ENCODE data around the gene GPX4. TPM values are rescaled to one million over a fixed set of nuclear protein-coding genes. Genes with fewer than 3 reads are reported as not detected.

The GPX4 gene
- total and polyA plus RNA-seq, 2 donors (not counting 1 experiment from before 2014, with no cell fraction given): 213 to 317 TPM

DNA sequence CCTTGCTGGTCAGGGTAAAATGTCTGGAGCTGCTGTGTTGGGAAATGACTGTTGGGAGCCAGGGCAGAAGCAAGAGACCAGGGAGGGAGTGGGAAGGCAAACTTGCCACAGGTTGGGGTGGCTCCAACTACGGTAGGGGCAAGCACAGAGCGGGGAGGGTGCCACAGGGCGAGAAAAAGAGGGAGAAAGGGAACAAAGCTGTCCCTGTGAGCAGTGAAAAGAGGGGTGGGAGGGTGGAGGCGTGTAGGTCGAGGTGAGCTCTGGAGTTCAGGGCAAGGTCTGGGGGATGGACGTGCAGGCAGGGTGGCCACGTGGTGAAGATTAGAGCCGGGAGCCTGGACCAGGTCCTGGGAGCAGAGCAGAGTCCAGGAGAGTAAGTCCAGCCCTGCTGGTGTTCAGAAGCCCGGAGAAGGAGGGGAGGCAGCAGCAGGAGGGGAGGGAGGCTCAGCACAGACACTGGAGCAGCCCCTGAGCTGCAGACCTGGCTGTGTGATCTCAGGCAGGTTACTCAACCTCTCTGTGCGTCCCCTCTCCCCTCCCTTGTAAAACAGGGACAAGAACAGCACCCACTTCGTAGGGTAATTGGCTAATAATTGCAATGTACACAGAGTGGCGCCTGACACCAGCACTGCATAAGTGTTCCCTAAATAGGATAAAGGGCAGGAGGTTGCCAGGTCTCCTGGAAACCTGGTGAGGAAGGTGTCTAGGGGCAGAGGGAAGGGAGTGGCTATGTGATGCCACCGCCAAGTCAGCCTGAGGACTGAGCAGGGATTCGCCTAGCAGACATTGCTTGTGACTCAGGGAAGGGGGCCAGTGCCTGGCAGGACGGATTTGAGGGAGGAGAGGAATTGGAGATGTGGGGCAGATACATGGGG, 5.4 kb upstream of the GPX4 start:
- TF ChIP-seq EZH2 (IDR thresholded peaks at IDR 0.05; ENCODE audit: borderline replicate concordance, insufficient read depth, low read depth, low read length, poor library complexity, severe bottlenecking): no peak
- TF ChIP-seq, protein P1, sequence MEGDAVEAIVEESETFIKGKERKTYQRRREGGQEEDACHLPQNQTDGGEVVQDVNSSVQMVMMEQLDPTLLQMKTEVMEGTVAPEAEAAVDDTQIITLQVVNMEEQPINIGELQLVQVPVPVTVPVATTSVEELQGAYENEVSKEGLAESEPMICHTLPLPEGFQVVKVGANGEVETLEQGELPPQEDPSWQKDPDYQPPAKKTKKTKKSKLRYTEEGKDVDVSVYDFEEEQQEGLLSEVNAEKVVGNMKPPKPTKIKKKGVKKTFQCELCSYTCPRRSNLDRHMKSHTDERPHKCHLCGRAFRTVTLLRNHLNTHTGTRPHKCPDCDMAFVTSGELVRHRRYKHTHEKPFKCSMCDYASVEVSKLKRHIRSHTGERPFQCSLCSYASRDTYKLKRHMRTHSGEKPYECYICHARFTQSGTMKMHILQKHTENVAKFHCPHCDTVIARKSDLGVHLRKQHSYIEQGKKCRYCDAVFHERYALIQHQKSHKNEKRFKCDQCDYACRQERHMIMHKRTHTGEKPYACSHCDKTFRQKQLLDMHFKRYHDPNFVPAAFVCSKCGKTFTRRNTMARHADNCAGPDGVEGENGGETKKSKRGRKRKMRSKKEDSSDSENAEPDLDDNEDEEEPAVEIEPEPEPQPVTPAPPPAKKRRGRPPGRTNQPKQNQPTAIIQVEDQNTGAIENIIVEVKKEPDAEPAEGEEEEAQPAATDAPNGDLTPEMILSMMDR (IDR thresholded peaks at IDR 0.05): no peak
- Mint-ChIP-seq H3K4me1 (peaks cover 49% of the 10 kb centered on the region), H3K9me3 (ENCODE audit: insufficient read depth) (no peaks in the 10 kb centered on the region), H3K27me3 (no peaks in the 10 kb centered on the region), H3K27ac (peak overlapping the region; percentile 7), H3K4me3 (no peak overlapping the region)
- Histone ChIP-seq H3K36me3 (replicated peaks in 1 of 2; ENCODE audit: control extremely low read depth in 1 of 2, control insufficient read depth in 1 of 2, extremely low read depth in 1 of 2, insufficient read depth in 2 of 2, low read length in 1 of 2) (no peaks in the 10 kb centered on the region), H2AFZ (ENCODE audit: insufficient read depth, low read depth, low read length, poor library complexity, severe bottlenecking) (no peak overlapping the region), H3K79me2 (ENCODE audit: control insufficient read depth, insufficient read depth, low read length) (peaks cover 30% of the 10 kb centered on the region), H3K9me3 (ENCODE audit: control extremely low read depth in 1 of 3, control insufficient read depth in 2 of 3, insufficient read depth in 1 of 3, low read length in 2 of 3) (no peaks in the 10 kb centered on the region), H4K20me1 (ENCODE audit: control insufficient read depth, insufficient read depth, low read length, poor library complexity, severe bottlenecking) (peaks cover 18% of the 10 kb centered on the region), H3K27me3 (replicated peaks in 1 of 4; ENCODE audit: control extremely low read depth in 1 of 4, control insufficient read depth in 3 of 4, insufficient read depth in 4 of 4, low read length in 3 of 4) (no peaks in the 10 kb centered on the region), H3K4me2 (replicated peaks; ENCODE audit: low read depth, low read length, poor library complexity, severe bottlenecking) (no peak overlapping the region), H3K9ac (ENCODE audit: low read length) (no peak overlapping the region), H3K4me1 (ENCODE audit: control insufficient read depth in 2 of 2, insufficient read depth in 2 of 2, low read length in 2 of 2) (peaks cover 40 to 50% of the 10 kb centered on the region in 2 donors), H3K4me3 (ENCODE audit: control extremely low read depth in 1 of 5, extremely low read depth in 1 of 5, insufficient read depth in 1 of 5, low read depth in 2 of 5, low read length in 4 of 5) (no peak overlapping the region), H3K27ac (ENCODE audit: low read length in 2 of 2) (no peak overlapping the region)
- CTCF ChIA-PET: no interaction called here
- WGBS (ENCODE audit: insufficient coverage): 93% methylated on average over 14 of the region's 15 CpGs
- DNase-seq (no peak), ATAC-seq (ENCODE audit: low read depth) (no peak)
- POLR2A ChIA-PET: interaction anchor here (0.5 to 0.9 kb wide), 4 partner anchors 26 to 109 kb away, joined by 3 to 6 read pairs (median 4); partner anchors contain the start of gene ARHGAP45
- intact Hi-C loops (cut with micrococcal nuclease): no loop called here

DNA sequence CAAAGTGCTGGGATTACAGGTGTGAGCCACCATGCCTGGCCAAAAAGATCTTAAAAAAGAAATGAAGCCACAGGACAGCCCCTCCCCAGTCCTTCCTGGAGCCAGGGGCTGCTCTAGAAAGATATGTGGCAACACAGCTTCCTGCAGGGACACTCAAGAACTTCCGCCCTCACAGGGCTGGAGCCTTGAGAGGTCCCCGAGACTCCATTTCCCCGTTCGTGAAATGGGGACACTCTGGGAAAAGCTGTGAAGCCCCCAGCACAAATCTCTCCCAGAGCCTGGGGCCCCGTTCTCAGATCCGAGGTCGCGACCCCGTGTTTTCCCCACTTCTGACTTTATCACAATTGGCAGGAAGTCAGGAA, 2.5 kb upstream of the GPX4 start:
- Mint-ChIP-seq H3K27me3 (no peaks in the 10 kb centered on the region), H3K4me3 (peak overlapping the region; percentile 56), H3K9me3 (ENCODE audit: insufficient read depth) (no peaks in the 10 kb centered on the region), H3K27ac (peak overlapping the region; percentile 75), H3K4me1 (peaks cover 37% of the 10 kb centered on the region)
- Histone ChIP-seq H3K79me2 (ENCODE audit: control insufficient read depth, insufficient read depth, low read length) (peaks cover 11% of the 10 kb centered on the region), H3K9me3 (ENCODE audit: control extremely low read depth in 1 of 3, control insufficient read depth in 2 of 3, insufficient read depth in 1 of 3, low read length in 2 of 3) (no peaks in the 10 kb centered on the region), H3K27ac (ENCODE audit: low read length in 2 of 2) (peak overlapping the region; percentile 2 to 100), H3K9ac (ENCODE audit: low read length) (peak overlapping the region; percentile 22), H3K27me3 (replicated peaks in 1 of 4; ENCODE audit: control extremely low read depth in 1 of 4, control insufficient read depth in 3 of 4, insufficient read depth in 4 of 4, low read length in 3 of 4) (no peaks in the 10 kb centered on the region), H3K36me3 (replicated peaks in 1 of 2; ENCODE audit: control extremely low read depth in 1 of 2, control insufficient read depth in 1 of 2, extremely low read depth in 1 of 2, insufficient read depth in 2 of 2, low read length in 1 of 2) (peaks cover 0 to 4% of the 10 kb centered on the region in 2 experiments), H3K4me3 (ENCODE audit: control extremely low read depth in 1 of 5, extremely low read depth in 1 of 5, insufficient read depth in 1 of 5, low read depth in 2 of 5, low read length in 4 of 5) (peak overlapping the region in 3 of 5 experiments; percentile 0 to 23 (median 11)), H3K4me2 (replicated peaks; ENCODE audit: low read depth, low read length, poor library complexity, severe bottlenecking) (peak overlapping the region; percentile 58), H4K20me1 (ENCODE audit: control insufficient read depth, insufficient read depth, low read length, poor library complexity, severe bottlenecking) (peaks cover 16% of the 10 kb centered on the region), H3K4me1 (ENCODE audit: control insufficient read depth in 2 of 2, insufficient read depth in 2 of 2, low read length in 2 of 2) (peaks cover 26 to 42% of the 10 kb centered on the region in 2 donors), H2AFZ (ENCODE audit: insufficient read depth, low read depth, low read length, poor library complexity, severe bottlenecking) (peak overlapping the region; percentile 62)
- intact Hi-C loops (cut with micrococcal nuclease): loop anchor here (5.0 kb wide), 3 partner anchors 34 to 166 kb away; partner anchors contain the start of genes ARHGAP45, ATP5F1D and CIRBP
- DNase-seq (no peak), ATAC-seq (ENCODE audit: low read depth) (no peak)
- TF ChIP-seq, protein P1 (IDR thresholded peaks at IDR 0.05): no peak
- TF ChIP-seq EZH2 (IDR thresholded peaks at IDR 0.05; ENCODE audit: borderline replicate concordance, insufficient read depth, low read depth, low read length, poor library complexity, severe bottlenecking): no peak
- WGBS (ENCODE audit: insufficient coverage): 18% methylated on average over 9 of the region's 9 CpGs
- CTCF ChIA-PET: interaction anchor here (0.6 to 2.7 kb wide), 6 partner anchors 12 to 143 kb away, joined by 3 to 14 read pairs (median 4); partner anchors contain the start of gene ARHGAP45
- POLR2A ChIA-PET: interaction anchor here (0.6 to 4.0 kb wide), 5 partner anchors 10 to 26 kb away, joined by 3 to 21 read pairs (median 5); no protein-coding TSS in a partner anchor
